Stimulated activated CD8-positive, alpha-beta memory T cell treated with anti-CD3 and anti-CD28 coated beads, Interleukin-7, amount 100 ng/mL, for 1 hour (primary cell): ENCODE data around the gene UPK2.
"Not testable (repeated sequence)": the region's sequence is repeated elsewhere in the genome, so short reads cannot be mapped to it uniquely, and the experiment has no call there.

ENCODE experiments used
- DNase-seq, 2 donors: peaks; one replicate each; pipeline ENCODE4 v3.0.0-alpha.2; 2020; ENCODE audit warnings: low read depth in 2 of 2

The UPK2 gene

DNA sequence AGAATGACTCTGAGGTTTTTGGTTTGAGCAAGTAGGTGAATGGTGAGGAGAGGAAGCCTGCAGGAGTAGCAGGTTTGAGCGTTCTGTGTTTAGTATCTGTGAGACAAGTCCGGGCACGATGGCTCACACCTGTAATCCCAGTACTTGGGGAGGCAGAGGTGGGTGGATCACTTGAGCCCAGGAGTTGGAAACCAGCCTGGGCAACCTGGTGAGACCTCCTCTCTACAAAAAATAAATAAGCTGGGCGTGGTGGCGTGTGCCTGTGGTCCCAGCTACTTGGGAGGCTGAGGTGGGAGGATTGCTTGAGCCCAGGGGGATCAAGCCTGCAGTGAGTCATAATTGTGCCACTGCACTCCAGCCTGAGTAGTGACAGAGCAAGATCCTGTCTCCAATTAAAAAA lies 32.2 kb downstream of the UPK2 start:
- DNase-seq: no peak

DNA sequence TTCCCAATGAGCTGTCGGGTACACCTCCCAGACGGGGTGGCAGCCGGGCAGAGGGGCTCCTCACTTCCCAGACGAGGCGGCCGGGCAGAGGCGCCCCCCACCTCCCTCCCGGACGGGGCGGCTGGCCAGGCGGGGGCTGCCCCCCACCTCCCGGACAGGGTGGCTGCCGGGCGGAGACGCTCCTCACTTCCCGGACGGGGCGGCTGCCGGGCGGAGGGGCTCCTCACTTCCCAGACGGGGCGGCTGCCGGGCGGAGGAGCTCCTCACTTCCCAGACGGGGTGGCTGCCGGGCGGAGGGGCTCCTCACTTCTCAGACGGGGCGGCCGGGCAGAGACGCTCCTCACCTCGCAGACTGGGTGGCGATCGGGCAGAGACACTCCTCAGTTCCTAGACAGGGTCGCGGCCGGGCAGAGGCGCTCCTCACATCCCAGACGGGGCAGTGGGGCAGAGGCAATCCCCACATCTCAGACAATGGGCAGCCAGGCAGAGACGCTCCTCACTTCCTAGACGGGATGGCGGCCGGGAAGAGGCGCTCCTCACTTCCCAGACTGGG lies 35.5 kb downstream of the UPK2 start:
- DNase-seq: not testable (repeated sequence)

DNA sequence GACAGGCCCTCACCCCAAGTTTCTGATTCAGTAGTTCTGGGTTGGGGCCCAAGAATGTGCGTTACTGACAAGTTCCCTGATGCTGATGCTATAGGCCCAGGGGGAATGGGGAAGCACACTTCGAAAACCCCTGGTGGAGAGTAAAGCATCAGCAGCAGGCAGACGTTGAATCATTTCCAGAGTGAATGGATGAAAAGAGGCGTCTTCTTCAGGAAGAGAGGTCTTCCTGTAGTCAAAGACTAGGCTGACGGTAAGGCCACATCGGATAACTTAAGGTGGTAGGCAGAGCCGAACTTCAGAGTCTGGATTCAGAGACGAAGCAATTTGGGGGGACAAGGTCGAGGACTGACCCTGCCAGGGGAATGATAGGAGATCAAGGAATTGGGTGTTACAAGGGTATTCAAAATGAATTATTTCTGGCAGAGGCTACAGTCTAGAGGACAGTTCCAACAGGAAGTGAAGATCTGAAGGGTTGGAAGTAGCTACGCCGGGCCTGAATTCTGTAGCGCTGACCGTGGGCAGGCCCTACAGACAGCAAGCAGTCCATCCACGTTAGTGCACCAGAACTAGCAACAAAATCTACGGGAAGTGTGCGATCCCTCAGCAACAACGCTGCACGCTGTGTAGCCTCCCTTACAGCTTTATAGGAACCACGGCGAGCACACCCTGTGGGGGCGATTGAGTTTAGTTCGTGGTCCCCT lies 41.0 kb downstream of the UPK2 start:
- DNase-seq: no peak

DNA sequence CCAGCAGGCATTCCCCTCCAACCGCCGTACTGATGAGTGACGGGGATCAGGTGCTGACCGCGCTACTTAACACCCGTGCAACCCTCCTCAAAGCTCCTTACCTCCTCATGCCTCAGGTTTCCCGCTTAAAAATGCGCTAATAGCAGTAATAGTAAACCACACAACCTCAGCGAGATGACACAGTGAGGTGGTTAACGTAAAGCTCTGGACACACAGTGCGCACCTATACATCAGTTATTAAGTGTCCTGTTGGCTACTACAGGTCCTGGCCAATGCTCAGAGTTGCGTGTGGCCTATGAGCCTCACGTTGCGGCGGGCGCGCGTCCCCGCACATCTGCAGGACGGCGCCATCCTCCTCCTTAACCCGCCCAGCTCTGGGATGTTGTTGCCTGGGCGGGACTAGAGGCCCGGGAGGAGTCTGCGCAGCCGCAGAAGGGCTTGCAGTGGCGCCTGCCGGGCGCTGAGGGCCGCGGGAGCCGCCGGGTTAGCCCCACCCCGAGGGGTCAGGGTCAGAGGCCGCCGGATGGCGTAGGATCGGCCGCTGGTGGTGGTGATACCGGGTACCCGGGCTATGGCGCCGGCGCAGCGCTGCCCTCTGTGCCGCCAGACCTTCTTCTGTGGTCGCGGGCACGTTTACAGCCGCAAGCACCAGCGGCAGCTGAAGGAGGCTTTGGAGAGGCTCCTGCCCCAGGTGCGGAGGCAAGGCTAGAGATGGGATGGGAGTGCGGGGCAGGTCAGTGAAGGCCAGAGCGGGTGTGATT lies 41.7 kb downstream of the UPK2 start, which contains the start of gene CENATAC:
TSS of gene CENATAC (plus strand) at position 512 of the 761 bp plus-strand sequence. CDS start at position 572, 60 bp downstream.
- DNase-seq: peak; percentile 87 to 93

DNA sequence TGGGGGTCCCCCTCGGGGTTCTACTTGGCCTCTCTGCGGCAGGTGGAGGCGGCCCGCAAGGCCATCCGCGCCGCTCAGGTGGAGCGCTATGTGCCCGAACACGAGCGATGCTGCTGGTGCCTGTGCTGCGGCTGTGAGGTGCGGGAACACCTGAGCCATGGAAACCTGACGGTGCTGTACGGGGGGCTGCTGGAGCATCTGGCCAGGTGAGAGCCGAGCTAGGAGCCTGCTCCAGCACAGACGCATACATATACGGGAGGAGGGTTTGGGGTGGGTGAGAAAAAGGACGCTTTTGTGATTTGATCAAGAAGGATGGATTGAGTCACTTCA lies 42.3 kb downstream of the UPK2 start:
- no peak for DNase-seq

DNA sequence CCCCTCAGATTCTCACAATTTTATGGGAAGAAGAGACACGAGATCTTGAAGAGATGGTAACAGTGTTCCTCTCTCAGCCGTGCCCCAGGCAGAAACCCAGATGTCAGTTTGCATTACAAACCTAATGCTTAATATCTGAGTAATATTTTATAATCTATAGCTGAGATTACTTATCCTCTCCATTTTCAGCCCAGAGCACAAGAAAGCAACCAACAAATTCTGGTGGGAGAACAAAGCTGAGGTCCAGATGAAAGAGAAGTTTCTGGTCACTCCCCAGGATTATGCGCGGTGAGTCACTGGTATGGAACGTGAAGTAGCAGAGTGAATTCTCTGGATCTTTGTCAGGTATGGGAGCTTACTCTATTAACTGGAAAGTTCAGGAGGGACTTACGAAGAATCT lies 42.7 kb downstream of the UPK2 start:
- no peak for DNase-seq

DNA sequence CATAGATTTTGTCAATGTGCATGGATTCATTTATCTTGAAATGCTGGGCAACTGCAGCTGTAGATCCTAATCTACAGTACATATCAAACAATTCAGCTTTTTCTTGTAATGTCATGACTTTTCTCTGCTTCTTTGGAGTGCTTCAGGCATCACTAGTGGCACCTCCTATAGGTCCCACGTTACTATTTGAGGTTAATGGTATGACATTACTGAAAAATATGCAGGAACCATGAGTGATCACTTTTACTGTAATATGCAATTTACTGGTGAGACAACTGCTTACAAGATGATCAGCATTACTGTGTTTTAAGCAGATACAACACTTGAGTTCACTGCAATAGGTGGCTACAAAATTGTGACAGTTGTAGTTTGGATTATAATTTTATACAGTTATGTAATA lies 44.8 kb downstream of the UPK2 start:
- DNase-seq: no peak

DNA sequence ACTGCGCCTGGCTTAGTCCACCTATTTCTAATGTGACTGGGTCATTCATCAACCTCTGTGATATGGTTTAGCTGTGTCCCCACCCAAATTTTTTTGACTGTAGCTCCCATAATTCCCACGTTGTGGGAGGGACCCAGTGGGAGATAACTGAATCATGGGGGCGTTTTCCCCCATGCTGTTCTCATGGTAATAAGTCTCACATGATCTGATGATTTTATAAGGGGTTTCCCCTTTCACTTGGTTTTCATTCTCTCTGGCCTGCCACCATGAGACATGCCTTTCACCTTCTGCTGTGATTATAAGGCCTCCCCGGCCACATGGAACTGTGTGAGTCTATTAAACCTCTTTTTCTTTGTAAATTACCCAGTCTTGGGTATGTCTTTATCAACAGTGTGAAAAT lies 50.6 kb downstream of the UPK2 start:
- no peak for DNase-seq
